Cerebellar nuclear complex (tissue), 1 donor: ENCODE results near the gene NPPA.
"Not testable (repeated sequence)": the region's sequence is repeated elsewhere in the genome, so short reads cannot be mapped to it uniquely, and the experiment has no call there.

Experiments
- DNase-seq, 2 experiments: peaks; one replicate each; lab custom pipeline; 2025; lab: John Stamatoyannopoulos, UW

The NPPA gene

DNA sequence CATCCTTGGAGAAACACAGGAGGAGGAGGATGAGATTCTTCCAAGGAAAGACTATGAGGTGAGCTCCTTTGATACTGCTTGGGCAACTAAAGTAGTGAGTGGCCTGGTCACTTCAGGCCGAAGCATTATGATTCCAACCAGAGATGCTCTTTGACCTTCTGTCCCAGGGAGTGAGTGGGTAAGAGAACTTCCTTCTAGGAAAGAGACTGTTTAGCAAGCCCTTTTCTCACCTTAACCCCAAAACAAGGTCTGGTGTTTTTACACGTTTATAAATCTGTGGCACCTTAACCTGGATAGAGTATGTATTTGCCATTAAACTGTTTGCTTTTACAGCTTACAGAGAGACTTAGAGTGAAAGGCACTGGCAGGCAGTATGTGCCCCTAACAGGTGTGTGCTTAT lies 40.5 kb downstream of the NPPA start:
- no peak for DNase-seq

DNA sequence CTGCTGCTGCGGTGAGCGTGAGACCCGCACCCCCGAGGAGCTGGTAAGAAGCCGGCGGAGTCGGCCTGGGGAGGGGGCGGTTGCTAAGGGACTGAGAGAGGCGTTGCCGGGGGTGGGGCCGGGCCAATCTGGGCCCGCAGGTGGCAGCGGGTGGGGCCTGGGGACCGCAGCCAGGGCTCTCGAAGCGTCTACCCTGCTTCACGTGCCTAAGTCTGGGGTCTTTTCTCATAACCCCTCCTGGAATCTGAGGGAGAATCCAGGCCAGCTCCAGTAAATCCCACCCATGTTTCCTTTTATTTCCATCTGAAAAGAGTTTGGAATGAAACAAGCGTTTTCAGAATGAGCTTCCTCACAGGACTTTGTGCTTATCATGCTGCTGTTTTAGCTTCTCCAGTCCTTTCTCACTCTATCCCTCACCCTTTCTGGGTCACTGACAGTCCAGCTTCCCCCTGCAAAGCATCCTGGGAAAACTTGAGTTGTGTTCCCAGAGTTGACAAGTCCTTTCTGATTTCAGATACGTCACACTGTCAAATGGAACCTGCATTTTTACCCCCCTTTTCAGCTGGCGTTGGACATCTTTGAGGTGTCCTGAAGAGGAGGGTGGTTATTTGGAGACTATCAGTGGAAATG lies 41.2 kb downstream of the NPPA start:
- DNase-seq = no peak

- peak; percentile 96 to 97 for DNase-seq
Observed at GRCh38 chr1:11805422-11806306, 41.9 kb downstream of the NPPA start, which contains the start of the genes CLCN6 and MTHFR. Gene CLCN6, plus strand, starts transcription at chr1:11806191. Its CDS starts 72 bp downstream, at chr1:11806263. Gene MTHFR, minus strand, starts transcription at chr1:11805964. Its CDS starts 2,848 bp downstream, at chr1:11803116.

GRCh38 chr1:11804666-11805421 lies 42.7 kb downstream of the NPPA start:
- no peak for DNase-seq

- not testable (repeated sequence) for DNase-seq
Observed at GRCh38 chr1:11803924-11804665, 43.5 kb downstream of the NPPA start.

DNA sequence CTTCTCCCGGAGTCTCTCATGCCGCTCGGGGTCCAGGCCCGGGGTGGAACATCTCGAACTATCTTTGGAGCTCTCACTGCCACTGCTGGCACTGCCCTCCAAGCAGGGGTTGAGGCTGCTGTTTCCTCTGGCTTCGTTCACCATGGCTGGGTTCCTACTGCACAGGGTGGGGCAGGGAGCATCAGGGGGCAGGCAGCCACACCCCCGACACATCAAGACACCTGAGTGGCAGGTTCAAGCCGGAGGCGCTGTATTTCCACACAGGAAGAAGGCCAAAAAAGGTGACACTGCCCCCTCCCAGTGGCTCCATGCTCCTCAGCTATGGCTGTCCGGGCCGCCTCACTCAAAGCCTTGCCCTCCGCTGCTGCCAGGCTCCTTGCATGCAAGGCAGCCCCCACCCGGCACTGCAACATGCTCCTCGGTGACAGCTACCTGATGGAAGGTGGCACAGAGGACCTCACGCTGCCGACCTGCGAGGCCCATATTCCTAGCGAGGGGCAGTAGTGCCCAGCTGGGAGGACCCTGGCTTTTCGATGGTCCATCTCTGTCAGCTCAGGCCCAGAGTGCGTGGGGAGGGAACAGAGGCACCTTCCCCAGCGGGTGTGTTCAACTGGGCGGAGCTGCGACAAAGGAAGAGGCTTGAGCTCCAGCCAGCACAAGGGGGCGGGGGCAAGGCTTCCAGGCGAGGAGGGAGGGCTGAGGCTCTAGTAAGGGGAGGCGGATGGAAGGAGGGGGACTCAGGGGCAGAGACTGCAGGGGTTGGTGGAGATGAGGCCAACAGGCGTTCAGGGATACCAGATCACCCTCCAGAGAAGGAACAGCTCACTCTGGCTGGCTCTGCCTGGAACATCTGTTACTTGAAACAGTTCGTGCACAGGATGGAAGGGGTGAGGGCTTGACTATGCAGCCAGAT lies 44.4 kb downstream of the NPPA start:
- DNase-seq = peak in 1 of 2 experiments; percentile 7

- DNase-seq = no peak
Observed at GRCh38 chr1:11802616-11802972, 45.0 kb downstream of the NPPA start.

- no peak for DNase-seq
Observed at GRCh38 chr1:11800756-11801433, 46.7 kb downstream of the NPPA start.

GRCh38 chr1:11800391-11800755 lies 47.2 kb downstream of the NPPA start:
- DNase-seq = no peak

GRCh38 chr1:11799896-11800295 lies 47.7 kb downstream of the NPPA start:
- no peak for DNase-seq

DNA sequence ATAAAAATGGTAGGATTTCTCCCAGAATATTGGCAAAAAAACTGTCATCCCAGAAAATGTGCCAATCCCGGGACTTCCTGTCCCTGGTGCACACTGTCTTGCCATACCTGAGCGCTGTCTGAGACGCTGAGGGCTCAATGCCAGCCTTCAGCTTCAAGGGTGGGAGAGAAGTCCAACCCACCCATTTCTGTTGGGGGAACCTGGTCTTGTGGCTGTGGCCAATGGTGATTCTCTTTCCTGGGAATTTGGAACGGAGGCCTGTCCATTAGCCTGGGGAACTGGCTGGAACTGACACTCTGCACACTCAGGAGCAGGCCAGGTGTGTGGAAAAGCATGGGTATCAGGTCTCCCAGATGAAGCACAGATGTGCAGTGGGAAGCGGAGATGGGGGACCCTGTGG lies 48.5 kb downstream of the NPPA start:
- no peak for DNase-seq

- no peak for DNase-seq
Observed at GRCh38 chr1:11797525-11798216, 49.9 kb downstream of the NPPA start.

DNA sequence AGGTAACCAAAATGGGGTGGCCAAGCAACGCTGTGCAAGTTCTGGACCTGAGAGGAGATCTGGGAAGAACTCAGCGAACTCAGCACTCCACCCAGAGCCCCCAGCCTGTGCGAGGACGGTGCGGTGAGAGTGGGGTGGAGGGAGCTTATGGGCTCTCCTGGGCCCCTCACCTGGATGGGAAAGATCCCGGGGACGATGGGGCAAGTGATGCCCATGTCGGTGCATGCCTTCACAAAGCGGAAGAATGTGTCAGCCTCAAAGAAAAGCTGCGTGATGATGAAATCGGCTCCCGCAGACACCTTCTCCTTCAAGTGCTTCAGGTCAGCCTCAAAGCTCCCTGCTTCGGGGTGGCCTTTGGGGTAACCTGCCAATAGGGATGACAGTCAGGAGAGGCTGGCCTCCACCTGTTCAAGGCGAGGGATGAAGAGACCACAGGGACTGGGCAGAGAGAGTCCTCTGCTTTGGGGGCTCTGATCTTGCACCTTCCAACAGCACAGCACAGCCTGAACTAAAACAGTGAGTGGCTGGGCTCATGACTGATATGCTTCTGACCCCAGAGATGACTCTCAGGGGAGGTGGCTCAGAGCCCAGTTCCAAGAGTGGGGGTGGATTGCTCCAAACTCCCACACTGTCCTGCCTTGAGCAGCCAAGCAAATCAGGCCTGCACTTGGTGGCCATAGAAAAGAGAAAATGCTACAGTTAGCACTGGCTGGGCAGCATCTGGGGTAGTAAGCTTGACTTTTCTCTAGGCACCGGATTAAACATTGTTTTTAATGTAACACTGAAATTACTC lies 51.4 kb downstream of the NPPA start:
- DNase-seq = no peak
